D721Med (cell line): Measurements from ENCODE around the gene LRRIQ4.

Source experiments
- DNase-seq: peaks from one replicate; pipeline ENCODE4 v3.0.0; 2011; ENCODE audit warnings: low spot score; ENCODE audit not compliant: insufficient read length
- FAIRE-seq: peaks from 2 replicates; lab custom pipeline; 2011; peaks lifted over from hg19 to GRCh38; lab: Jason Lieb, UNC
- CTCF ChIP-seq: IDR thresholded peaks from 2 replicates; pipeline ENCODE4 v1.5.1; 2012; ENCODE audit warnings: mild to moderate bottlenecking, control low read depth; ENCODE audit not compliant: insufficient read depth; ENCODE audit errors: missing control alignments

LRRIQ4 gene

DNA sequence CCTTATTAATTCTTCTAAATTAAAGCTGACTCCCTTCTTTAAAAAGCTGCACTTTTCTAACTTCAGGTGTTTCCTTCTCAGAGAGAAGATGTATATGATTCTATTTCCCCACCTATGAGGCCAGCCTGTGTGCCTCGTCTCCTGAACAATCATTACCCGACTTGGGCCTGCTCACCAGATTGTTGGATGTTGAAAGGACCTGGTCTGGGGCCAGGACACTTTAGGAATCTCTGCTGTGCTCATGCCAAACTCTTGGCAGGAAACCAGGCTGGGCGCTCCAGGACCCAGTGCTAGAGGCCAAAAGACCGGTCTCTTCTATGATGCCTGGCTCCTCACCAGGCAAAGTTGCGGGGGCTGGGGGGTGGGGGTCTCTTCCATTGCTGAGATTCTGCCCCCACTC, 74.0 kb downstream of the LRRIQ4 start:
- no peak for DNase-seq
- TF ChIP-seq CTCF: no peak
- FAIRE-seq: no peak
